HCT116 (cell line): ENCODE measurements around the gene H19. TPM values are rescaled to one million over a fixed set of nuclear protein-coding genes. Genes with fewer than 3 reads are reported as not detected.

ENCODE experiments used
- ATAC-seq: fragments of 200-7000 bp; cut with Tn5 transposase; 2 replicates; pipeline ENCODE4 v1.9.1; 2020; ENCODE audit warnings: mild to moderate bottlenecking, moderate library complexity
- BruUV-seq: library from RNA; stranded (reverse); fragments of 400-500 nt; replicated peaks from 2 replicates; lab custom pipeline; 2021; lab: Mats Ljungman, UMichigan
- CTCF ChIA-PET: fragments of 300-600 bp; sonication (Branson Sonifier 250); formaldehyde crosslinking; loops from one replicate; lab custom pipeline; 2021; ENCODE audit warnings: antibody characterized with exemption; lab: Charles Lee
- POLR2A ChIA-PET: fragments of 300-600, 350-600 bp; sonication (Branson Sonifier 250); formaldehyde crosslinking; loops from one replicate; lab custom pipeline; 2021; ENCODE audit warnings: antibody characterized with exemption; lab: Charles Lee
- RAD21 ChIA-PET, 2 experiments: fragments of 300-600 bp; sonication (Branson Sonifier 250); formaldehyde crosslinking; loops; one replicate each; lab custom pipeline; 2023; ENCODE audit warnings: low total read pairs in 2 of 2; ENCODE audit not compliant: uncharacterized antibody in 2 of 2, unreplicated experiment in 2 of 2, low non-redundant PET in 1 of 2; lab: Charles Lee
- DNase-seq: peaks from one replicate; pipeline ENCODE4 v3.0.0-alpha.2; 2010; ENCODE audit warnings: low read depth, low spot score
- H2AFZ ChIP-seq: fragments of 200-600 bp; shearing (Covaris generic), sonication (generic); 2 replicates; pipeline ENCODE4 v1.6.1; 2017; ENCODE audit warnings: low read depth, mixed run types, mixed read lengths, antibody characterized with exemption, low read length; ENCODE audit not compliant: poor library complexity, severe bottlenecking
- H3K27ac ChIP-seq: 2 replicates; pipeline ENCODE4 v1.5.1; 2012; ENCODE audit warnings: low read depth, low read length
- H3K27me3 ChIP-seq: fragments of 200-600 bp; sonication (generic); 2 replicates; pipeline ENCODE4 v1.6.1; 2016; ENCODE audit warnings: mixed run types, low read length, mixed read lengths; ENCODE audit not compliant: insufficient read depth
- H3K36me3 ChIP-seq, 2 experiments: fragments of 200-500 bp in 1 of 2; fragments of 200-600 bp in 1 of 2; sonication (Bioruptor generic) in 1 of 2; sonication (generic) in 1 of 2; 2 replicates each; pipeline versions ENCODE4 v1.5.1 to v1.6.1; 2014 to 2016; ENCODE audit warnings: low read length in 2 of 2, inconsistent platforms in 1 of 2, mixed read lengths in 1 of 2, mixed run types in 1 of 2; ENCODE audit not compliant: insufficient read depth in 2 of 2, control insufficient read depth in 1 of 2
- H3K4me1 ChIP-seq, 2 experiments: fragments of 200-600 bp in 1 of 2; sonication (generic) in 1 of 2; 2 replicates each; pipeline versions ENCODE4 v1.5.1 to v1.6.1; 2012 to 2017; ENCODE audit warnings: low read length in 2 of 2, inconsistent platforms in 1 of 2, mild to moderate bottlenecking in 1 of 2, mixed read lengths in 1 of 2, mixed run types in 1 of 2, moderate library complexity in 1 of 2; ENCODE audit not compliant: insufficient read depth in 2 of 2, control insufficient read depth in 1 of 2
- H3K4me2 ChIP-seq: fragments of 200-600 bp; sonication (generic); 2 replicates; pipeline ENCODE4 v1.6.1; 2017; ENCODE audit warnings: mixed run types, low read length, mixed read lengths
- H3K4me3 ChIP-seq, 2 experiments: fragments of 200-600 bp in 1 of 2; sonication (generic) in 1 of 2; replicated peaks in 1 of 2; 2 replicates each; pipeline ENCODE4 v1.5.1; 2011 to 2016; ENCODE audit warnings: low read length in 2 of 2, control low read depth in 1 of 2, low read depth in 1 of 2, mild to moderate bottlenecking in 1 of 2, mixed read lengths in 1 of 2, mixed run types in 1 of 2
- H3K79me2 ChIP-seq: fragments of 200-600 bp; sonication (generic); 2 replicates; pipeline ENCODE4 v1.6.1; 2017; ENCODE audit warnings: mild to moderate bottlenecking, mixed run types, low read length, moderate library complexity, mixed read lengths; ENCODE audit not compliant: insufficient read depth
- H3K9ac ChIP-seq: fragments of 200-600 bp; sonication (generic); 2 replicates; pipeline ENCODE4 v1.6.1; 2016; ENCODE audit warnings: low read length, mixed read lengths
- H3K9me2 ChIP-seq: fragments of 200-600 bp; sonication (generic), shearing (Covaris generic); 2 replicates; pipeline ENCODE4 v1.6.1; 2017; ENCODE audit warnings: mixed run types, mild to moderate bottlenecking, moderate library complexity; ENCODE audit not compliant: insufficient read depth
- H3K9me3 ChIP-seq, 2 experiments: fragments of 200-500 bp in 1 of 2; fragments of 200-600 bp in 1 of 2; sonication (Bioruptor generic) in 1 of 2; sonication (generic) in 1 of 2; 2 replicates each; pipeline ENCODE4 v1.6.1; 2014 to 2017; ENCODE audit warnings: low read length in 2 of 2, mixed read lengths in 2 of 2, inconsistent platforms in 1 of 2, low read depth in 1 of 2, mild to moderate bottlenecking in 1 of 2, mixed run types in 1 of 2, moderate library complexity in 1 of 2; ENCODE audit not compliant: control insufficient read depth in 1 of 2, insufficient read depth in 1 of 2
- H4K20me1 ChIP-seq: fragments of 200-600 bp; sonication (generic), shearing (Covaris generic); 2 replicates; pipeline ENCODE4 v1.6.1; 2017; ENCODE audit warnings: mixed run types, mild to moderate bottlenecking, moderate library complexity; ENCODE audit not compliant: insufficient read depth
- CBX3 ChIP-seq: IDR thresholded peaks from 2 replicates; pipeline ENCODE4 v1.6.1; 2012; ENCODE audit warnings: low read depth
- EZH2 ChIP-seq: fragments of 200-600 bp; sonication (generic); IDR thresholded peaks from 2 replicates; pipeline ENCODE4 v1.6.1; 2017; ENCODE audit warnings: antibody characterized with exemption, mixed run types
- POLR2A ChIP-seq: IDR thresholded peaks from 2 replicates; pipeline ENCODE4 v1.7.0; 2011; ENCODE audit warnings: borderline replicate concordance; ENCODE audit not compliant: insufficient read depth, insufficient read length; ENCODE audit errors: extremely low read depth
- POLR2AphosphoS5 ChIP-seq: IDR thresholded peaks from 2 replicates; pipeline ENCODE4 v1.6.1; 2011; ENCODE audit warnings: mild to moderate bottlenecking, low read depth, low read length, moderate library complexity
- RAD21 ChIP-seq: IDR thresholded peaks from 2 replicates; pipeline ENCODE4 v1.6.1; 2012; ENCODE audit warnings: low read depth, mild to moderate bottlenecking
- REST ChIP-seq: IDR thresholded peaks from 2 replicates; pipeline ENCODE4 v1.6.1; 2012; ENCODE audit warnings: low read depth
- YY1 ChIP-seq: IDR thresholded peaks from 2 replicates; pipeline ENCODE4 v1.6.1; 2011; ENCODE audit warnings: low read length, low read depth, moderate library complexity, mild to moderate bottlenecking; ENCODE audit not compliant: insufficient replicate concordance; ENCODE audit errors: extremely low read depth
- intact Hi-C: fragments of 100-400 bp; cut with micrococcal nuclease; formaldehyde crosslinking; loops from 2 replicates; pipeline ENCODE4 v1.10.0; 2022
- total RNA-seq: library from RNA; stranded (reverse); gene quantifications from one replicate; pipeline ENCODE4 v1.2.1, GENCODE V29; 2021; ENCODE audit not compliant: unreplicated experiment

H19 gene
- total RNA-seq, 1 experiment from 2014 or later: 10.5 TPM

GRCh38 chr11:2027708-2028107 is 30.1 kb upstream of the H19 start:
- CTCF ChIA-PET: interaction anchor here (5.4 kb wide), 1 partner anchor 123 kb away, joined by 52 read pairs; no protein-coding TSS in a partner anchor
- Histone ChIP-seq H3K4me1 (no peaks in the 10 kb centered on the region), H3K4me3 (no peak overlapping the region), H2AFZ (no peak overlapping the region), H3K36me3 (no peaks in the 10 kb centered on the region), H3K27ac (no peak overlapping the region), H4K20me1 (no peaks in the 10 kb centered on the region)
- POLR2A ChIA-PET: no interaction called here
- ATAC-seq: no peak
- TF ChIP-seq CBX3 (no peak), YY1 (no peak), EZH2 (no peak), RAD21 (no peak), POLR2AphosphoS5 (no peak), REST (no peak), POLR2A (no peak)
- TF ChIP-seq, all 23 proteins: peak for 0
- BruUV-seq: no TSS peak
- H3K27me3 ChIP-seq: no peaks in the 10 kb centered on the region
- no peak overlapping the region for H3K9ac ChIP-seq
- intact Hi-C loops: no loop called here
- H3K9me2 ChIP-seq: no peaks in the 10 kb centered on the region
- DNase-seq: no peak
- H3K9me3 ChIP-seq: no peaks in the 10 kb centered on the region
- no peak overlapping the region for H3K4me2 ChIP-seq
- RAD21 ChIA-PET: interaction anchor here in 1 of 2 experiments (1.0 kb wide), 1 partner anchor 124 kb away, joined by 3 read pairs; no protein-coding TSS in a partner anchor
- H3K79me2 ChIP-seq: no peaks in the 10 kb centered on the region
